Gastrocnemius medialis (tissue), 4 donors: Measurements from ENCODE around the gene ERO1A.

Source experiments
- POLR2A ChIP-seq, 2 donors: fragments of 450-650 bp; IDR thresholded peaks; one replicate each; pipeline ENCODE4 v1.6.1; 2017; ENCODE audit warnings: antibody characterized with exemption in 2 of 2, mild to moderate bottlenecking in 2 of 2, moderate library complexity in 2 of 2
- TF ChIP-seq, protein P1 (sequence below), 5 experiments: fragments of 450-650 bp in 3 of 5; fragments of 200-600 bp in 2 of 5; sonication (generic) in 2 of 5; IDR thresholded peaks in 4 of 5; conservative IDR thresholded peaks in 1 of 5; 1 replicate in 4 of 5; 2 replicates in 1 of 5; pipeline ENCODE4 v1.5.1; 2016 to 2019; ENCODE audit warnings: antibody characterized with exemption in 5 of 5, mild to moderate bottlenecking in 3 of 5, moderate library complexity in 3 of 5

DNA sequence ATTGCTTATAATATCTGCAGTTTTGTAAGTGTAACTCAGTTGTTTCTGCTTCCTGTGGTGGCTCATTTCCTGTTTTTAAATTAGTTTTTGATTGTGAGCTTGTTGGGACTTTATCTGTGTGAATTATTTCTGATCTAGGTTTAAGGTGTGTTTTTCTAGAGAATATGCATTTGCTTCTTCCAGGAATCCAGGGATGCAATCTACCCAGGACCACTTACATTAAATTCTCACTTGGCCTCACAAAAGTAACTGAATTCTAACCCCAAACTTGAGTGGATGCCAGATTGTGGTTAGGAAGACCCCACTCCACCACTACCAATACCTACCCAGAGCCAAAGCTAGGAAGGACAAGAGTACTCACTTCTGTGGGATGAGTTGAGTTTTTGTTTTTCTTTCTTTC, 46.5 kb upstream of the ERO1A start:
- TF ChIP-seq, protein P1, sequence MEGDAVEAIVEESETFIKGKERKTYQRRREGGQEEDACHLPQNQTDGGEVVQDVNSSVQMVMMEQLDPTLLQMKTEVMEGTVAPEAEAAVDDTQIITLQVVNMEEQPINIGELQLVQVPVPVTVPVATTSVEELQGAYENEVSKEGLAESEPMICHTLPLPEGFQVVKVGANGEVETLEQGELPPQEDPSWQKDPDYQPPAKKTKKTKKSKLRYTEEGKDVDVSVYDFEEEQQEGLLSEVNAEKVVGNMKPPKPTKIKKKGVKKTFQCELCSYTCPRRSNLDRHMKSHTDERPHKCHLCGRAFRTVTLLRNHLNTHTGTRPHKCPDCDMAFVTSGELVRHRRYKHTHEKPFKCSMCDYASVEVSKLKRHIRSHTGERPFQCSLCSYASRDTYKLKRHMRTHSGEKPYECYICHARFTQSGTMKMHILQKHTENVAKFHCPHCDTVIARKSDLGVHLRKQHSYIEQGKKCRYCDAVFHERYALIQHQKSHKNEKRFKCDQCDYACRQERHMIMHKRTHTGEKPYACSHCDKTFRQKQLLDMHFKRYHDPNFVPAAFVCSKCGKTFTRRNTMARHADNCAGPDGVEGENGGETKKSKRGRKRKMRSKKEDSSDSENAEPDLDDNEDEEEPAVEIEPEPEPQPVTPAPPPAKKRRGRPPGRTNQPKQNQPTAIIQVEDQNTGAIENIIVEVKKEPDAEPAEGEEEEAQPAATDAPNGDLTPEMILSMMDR (IDR thresholded peaks at IDR 0.05 in 4 of 5, conservative IDR thresholded peaks at IDR 0.05 in 1 of 5): no peak
- TF ChIP-seq POLR2A (IDR thresholded peaks at IDR 0.05): no peak
